Lung (tissue), 12 donors: ENCODE data around the gene RHOT1. TPM values are rescaled to one million over a fixed set of nuclear protein-coding genes. Genes with fewer than 3 reads are reported as not detected.
"Not testable (repeated sequence)": the region's sequence is repeated elsewhere in the genome, so short reads cannot be mapped to it uniquely, and the experiment has no call there.

Experiments
- ATAC-seq: fragments of 200-7000 bp; cut with Tn5 transposase; one replicate; pipeline ENCODE4 v1.9.1; 2020; ENCODE audit warnings: moderate number of reproducible peaks; ENCODE audit not compliant: insufficient read depth, low FRiP score
- DNase-seq, 3 donors: peaks; one replicate each; pipeline ENCODE4 v3.0.0-alpha.2; 2013 to 2017
- H3K27ac ChIP-seq, 2 donors: one replicate each; pipeline ENCODE4 v1.5.1; 2013; ENCODE audit warnings: mild to moderate bottlenecking in 2 of 2, moderate library complexity in 2 of 2, control low read depth in 1 of 2, inconsistent platforms in 1 of 2, low read depth in 1 of 2, low read length in 1 of 2
- H3K27me3 ChIP-seq, 3 donors: one replicate each; pipeline ENCODE4 v1.5.1; 2013; ENCODE audit warnings: low read length in 2 of 3; ENCODE audit not compliant: control insufficient read depth in 3 of 3, insufficient read depth in 3 of 3
- H3K36me3 ChIP-seq, 4 donors: one replicate each; pipeline ENCODE4 v1.5.1; 2013; ENCODE audit warnings: low read length in 4 of 4, mild to moderate bottlenecking in 1 of 4, moderate library complexity in 1 of 4; ENCODE audit not compliant: control insufficient read depth in 4 of 4, insufficient read depth in 4 of 4
- H3K4me1 ChIP-seq, 5 donors: one replicate each; pipeline ENCODE4 v1.5.1; 2013; ENCODE audit warnings: low read length in 5 of 5, mild to moderate bottlenecking in 2 of 5, moderate library complexity in 1 of 5; ENCODE audit not compliant: control insufficient read depth in 5 of 5, insufficient read depth in 5 of 5
- H3K4me3 ChIP-seq: one replicate; pipeline ENCODE4 v1.5.1; 2013; ENCODE audit warnings: mild to moderate bottlenecking, control low read depth, moderate library complexity
- H3K9ac ChIP-seq, 2 donors: one replicate each; pipeline ENCODE4 v1.5.1; 2013; ENCODE audit warnings: low read length in 2 of 2, control low read depth in 1 of 2; ENCODE audit not compliant: insufficient read depth in 1 of 2
- H3K9me3 ChIP-seq, 4 donors: one replicate each; pipeline ENCODE4 v1.5.1; 2013; ENCODE audit warnings: low read length in 3 of 4, mild to moderate bottlenecking in 1 of 4, moderate library complexity in 1 of 4; ENCODE audit not compliant: control insufficient read depth in 4 of 4, insufficient read depth in 3 of 4
- CTCF ChIP-seq: IDR thresholded peaks from 2 replicates; pipeline ENCODE4 v1.5.1; 2012; ENCODE audit warnings: mild to moderate bottlenecking; ENCODE audit errors: control extremely low read depth, extremely low read depth
- WGBS, 2 donors: extraction: QIAGEN DNeasy Blood & Tissue Kit; methylation state at CpG; one replicate each; pipeline ENCODE4 v1.1.7; 2013; 5-methylcytosine and 5-hydroxymethylcytosine counted together
- polyA plus RNA-seq, 2 donors: library from polyadenylated mRNA; stranded (reverse); fragments of 200-250 nt; gene quantifications; one replicate each; pipeline ENCODE4 v1.2.1, GENCODE V29; 2013
- total RNA-seq, 2 donors: library from RNA; depleted of rRNA in 1 of 2; stranded (reverse); fragments of >200 nt in 1 of 2; gene quantifications; one replicate each; pipeline ENCODE4 v1.2.1, GENCODE V29; 2014 to 2021
- donor health status: control.
- donor health status: control.
- donor health status: Bipolar disorder and iron deficiency.
- donor health status: healthy.
- donor health status: DM: yes; HTN: yes; CAD: no.

The RHOT1 gene
- total and polyA plus RNA-seq, 4 donors = 28.5 to 90.5 (median 44.9) TPM

- not testable (repeated sequence) for H3K27ac ChIP-seq, H3K9ac ChIP-seq, ATAC-seq, H3K4me1 ChIP-seq, H3K27me3 ChIP-seq, DNase-seq, H3K4me3 ChIP-seq, H3K9me3 ChIP-seq
- WGBS, 2 donors = 61 to 83% methylated on average over 2 of the region's 2 CpGs
- peaks cover 25 to 28% (median 26%) of the 10 kb centered on the region in 4 donors for H3K36me3 ChIP-seq
These were observed 38.0 kb downstream of the RHOT1 start for GRCh38 chr17:32180262-32180661.

- Histone ChIP-seq H3K36me3 (peaks cover 6 to 11% (median 8%) of the 10 kb centered on the region in 4 donors), H3K9ac (no peak overlapping the region), H3K4me3 (no peak overlapping the region), H3K27ac (no peak overlapping the region), H3K4me1 (no peaks in the 10 kb centered on the region), H3K27me3 (no peaks in the 10 kb centered on the region), H3K9me3 (no peaks in the 10 kb centered on the region)
- ATAC-seq (no peak), DNase-seq (no peak)
- TF ChIP-seq CTCF = no peak
- WGBS, 2 donors = 88 to 94% methylated on average over 2 of the region's 2 CpGs
These were observed 43.6 kb downstream of the RHOT1 start for GRCh38 chr17:32185875-32186274.

GRCh38 chr17:32187271-32187670, 45.0 kb downstream of the RHOT1 start:
- H3K27me3 ChIP-seq = no peaks in the 10 kb centered on the region
- H3K4me3 ChIP-seq = no peak overlapping the region
- DNase-seq (no peak), ATAC-seq (no peak)
- TF ChIP-seq CTCF = no peak
- H3K4me1 ChIP-seq = no peaks in the 10 kb centered on the region
- no peaks in the 10 kb centered on the region for H3K9me3 ChIP-seq
- no peak overlapping the region for H3K9ac ChIP-seq
- 97 to 98% methylated on average over 3 of the region's 3 CpGs for WGBS, 2 donors
- H3K36me3 ChIP-seq = peaks cover 3 to 8% (median 5%) of the 10 kb centered on the region in 4 donors
- H3K27ac ChIP-seq = no peak overlapping the region

GRCh38 chr17:32189343-32189742, 47.0 kb downstream of the RHOT1 start:
- H3K27me3 ChIP-seq = no peaks in the 10 kb centered on the region
- no peak overlapping the region for H3K27ac ChIP-seq
- H3K4me1 ChIP-seq = no peaks in the 10 kb centered on the region
- 96 to 99% methylated on average over 2 of the region's 2 CpGs for WGBS, 2 donors
- no peak overlapping the region for H3K4me3 ChIP-seq
- H3K9ac ChIP-seq = no peak overlapping the region
- ATAC-seq (no peak), DNase-seq (no peak)
- H3K36me3 ChIP-seq = peaks cover 3 to 14% (median 11%) of the 10 kb centered on the region in 4 donors
- no peak for TF ChIP-seq CTCF
- H3K9me3 ChIP-seq = no peaks in the 10 kb centered on the region
